Right renal cortex interstitium (tissue), 3 donors: ENCODE results near the gene RALGPS1. TPM values are rescaled to one million over a fixed set of nuclear protein-coding genes. Genes with fewer than 3 reads are reported as not detected.

Experiments used
- DNase-seq, 3 donors: peaks; one replicate each; pipeline ENCODE4 v3.0.0-alpha.2; 2013; ENCODE audit warnings: low read depth in 3 of 3, low spot score in 2 of 3
- polyA plus RNA-seq, 3 donors: library from polyadenylated mRNA; unstranded; fragments of 120-200 nt; gene quantifications; one replicate each; pipeline ENCODE4 v1.2.1, GENCODE V29; 2013; ENCODE audit not compliant: insufficient read length in 3 of 3

Gene RALGPS1
- polyA plus RNA-seq, 3 donors, result 20.2 to 21.0 (median 20.6) TPM

GRCh38 chr9:126902210-126902609, 12.4 kb upstream of the RALGPS1 start:
- no peak for DNase-seq

DNA sequence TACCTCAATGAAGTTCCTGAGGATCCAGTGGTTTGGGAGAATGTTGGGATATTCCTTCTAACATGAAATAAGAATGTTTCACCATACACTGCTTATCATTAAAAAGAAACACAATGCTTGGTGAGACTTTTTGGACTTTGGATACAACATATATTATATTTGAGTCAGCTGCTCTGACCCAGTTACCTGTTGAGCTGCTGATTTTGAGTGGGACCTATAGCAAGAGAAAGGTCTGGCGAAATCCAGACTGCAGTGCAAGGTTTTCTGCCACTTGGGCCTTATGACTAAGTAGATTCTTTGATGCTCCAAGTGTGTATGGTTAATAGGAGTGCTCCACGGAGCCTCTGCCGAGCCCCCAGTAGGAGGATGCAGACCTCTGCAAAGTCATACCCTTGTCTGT, 10.0 kb upstream of the RALGPS1 start:
- DNase-seq, result no peak

GRCh38 chr9:126906091-126906490, 8.5 kb upstream of the RALGPS1 start:
- no peak for DNase-seq

DNA sequence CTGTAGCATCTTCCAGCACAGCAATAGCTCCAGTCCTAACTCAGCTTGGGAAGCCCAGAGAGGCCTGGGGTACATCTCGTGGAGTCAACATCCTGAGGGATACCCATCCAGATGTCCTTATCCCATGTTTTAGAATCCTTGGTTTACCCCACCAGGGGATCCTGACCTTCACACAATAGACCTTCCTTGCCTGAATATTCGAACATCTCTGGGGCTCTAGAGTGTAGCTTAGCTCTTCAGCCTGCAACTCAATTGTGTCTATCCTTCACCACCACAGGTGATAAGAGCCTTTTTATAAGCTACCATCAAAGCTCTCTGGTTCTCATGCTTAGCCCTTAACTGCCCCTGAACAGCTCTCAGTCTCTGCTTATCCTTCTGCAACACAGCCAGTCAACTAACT, 7.5 kb upstream of the RALGPS1 start:
- DNase-seq, result no peak

GRCh38 chr9:126915281-126915816, 767 bp downstream of the RALGPS1 start:
- DNase-seq, result no peak

DNA sequence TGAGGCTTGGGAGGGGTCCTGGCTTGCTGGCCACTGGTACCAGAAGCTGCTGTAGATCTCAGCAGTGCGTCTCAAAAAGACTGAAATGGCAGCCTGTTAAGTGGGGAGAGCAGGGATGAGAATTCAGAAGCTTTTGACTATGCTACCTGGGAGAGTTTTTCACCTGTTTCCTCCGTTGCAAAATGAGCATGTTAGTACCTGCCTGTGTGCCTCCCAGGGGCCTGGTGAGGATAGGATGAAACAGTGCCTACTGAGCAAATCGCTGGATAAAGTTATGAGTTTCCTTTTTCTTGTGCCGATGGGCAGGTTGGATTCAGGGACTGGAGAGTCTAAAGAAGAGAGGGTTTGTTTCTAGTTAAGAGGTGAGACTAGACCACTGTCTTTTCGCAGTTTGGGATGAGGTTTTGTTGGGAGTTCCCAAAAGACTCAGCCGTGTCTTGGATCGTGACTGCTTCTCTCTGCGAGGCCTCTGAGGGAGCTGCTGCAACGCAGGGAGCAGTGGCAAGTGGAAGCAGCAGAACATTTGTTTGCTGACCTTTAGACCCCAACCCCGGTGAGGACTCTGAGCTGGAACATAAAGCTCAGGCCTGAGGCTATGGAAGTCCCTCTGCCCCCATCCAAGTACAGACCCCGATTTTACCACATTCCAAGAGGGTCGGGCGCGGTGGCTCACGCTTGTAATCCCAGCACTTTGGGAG, 1.4 kb downstream of the RALGPS1 start:
- DNase-seq, result no peak

GRCh38 chr9:126916909-126917308, 2.3 kb downstream of the RALGPS1 start:
- DNase-seq, result no peak

DNA sequence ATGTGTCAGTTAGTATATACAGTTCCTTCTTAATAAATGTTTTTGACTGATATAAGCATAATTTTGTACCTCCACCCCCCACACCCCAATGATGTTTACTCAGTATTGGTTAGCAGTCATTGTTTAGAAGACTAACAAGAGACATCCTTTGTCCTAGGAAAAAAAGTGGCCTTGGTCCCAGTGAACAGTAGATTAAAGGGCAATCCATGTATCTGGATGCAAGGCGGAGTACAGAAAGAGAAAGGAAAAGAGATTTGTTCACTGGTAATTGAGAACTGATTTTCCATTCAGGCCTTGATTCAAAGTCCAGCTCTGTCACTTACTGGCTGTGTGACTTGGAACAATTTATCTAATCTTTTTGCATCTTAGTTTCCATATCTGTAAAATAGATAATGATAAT, 4.6 kb downstream of the RALGPS1 start:
- DNase-seq, result no peak

DNA sequence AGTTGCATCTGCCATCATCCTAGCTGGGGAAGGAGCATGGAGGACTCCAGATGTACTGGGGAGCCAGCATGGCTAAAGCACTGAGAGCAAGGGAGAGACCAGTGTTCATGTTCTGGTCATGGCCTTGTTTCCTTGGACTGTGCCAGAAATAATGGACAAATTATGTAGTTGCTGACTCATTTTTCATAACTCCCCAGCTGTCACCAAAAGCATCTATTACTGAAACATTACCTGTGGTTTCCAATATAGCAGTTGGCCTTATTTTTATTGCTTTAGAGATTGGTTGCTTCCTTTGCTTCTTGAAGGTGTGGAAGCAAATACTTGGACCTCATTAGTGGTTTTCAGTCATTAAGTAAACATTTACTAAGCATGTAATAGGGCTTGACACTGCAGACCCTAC, 11.3 kb downstream of the RALGPS1 start:
- no peak for DNase-seq

DNA sequence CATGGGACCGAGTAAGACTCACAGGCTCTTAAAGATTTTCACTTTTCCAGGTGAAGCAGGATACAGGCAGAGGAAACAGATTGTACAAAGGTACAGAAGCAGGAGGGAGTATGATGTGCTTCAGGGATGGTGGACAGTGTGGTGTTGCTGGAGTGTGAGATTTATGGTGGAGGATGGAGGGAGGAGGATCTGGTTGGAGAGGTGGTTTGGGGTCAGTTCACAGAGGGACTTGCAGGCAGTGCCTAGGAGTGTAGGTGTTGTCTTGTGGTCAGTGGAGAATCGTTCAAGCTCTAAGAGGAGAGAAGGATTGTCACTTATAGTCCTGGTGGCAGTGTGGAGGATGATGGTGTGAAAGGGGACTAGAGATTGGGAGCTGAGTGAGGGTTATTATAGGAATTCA, 11.8 kb downstream of the RALGPS1 start:
- no peak for DNase-seq

DNA sequence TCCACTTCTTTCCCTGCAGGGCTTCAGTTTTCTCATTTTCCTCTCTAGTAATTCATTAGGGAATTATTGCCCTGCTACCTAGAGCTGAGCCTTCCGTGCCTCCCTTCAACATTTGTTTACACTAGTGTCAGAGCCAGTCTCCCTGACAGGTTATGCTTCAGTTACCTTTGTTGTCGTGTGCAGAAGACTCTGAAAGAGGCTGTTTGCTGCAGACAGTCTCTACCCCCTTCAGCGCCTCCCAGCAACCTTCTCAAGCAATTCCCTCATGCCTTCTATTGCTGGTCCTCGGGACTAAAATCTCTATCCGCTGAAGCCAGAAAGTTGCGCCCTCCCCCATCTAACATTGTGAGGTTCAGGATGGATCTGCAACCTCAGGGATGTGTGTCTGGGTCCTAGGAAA, 12.8 kb downstream of the RALGPS1 start:
- no peak for DNase-seq

DNA sequence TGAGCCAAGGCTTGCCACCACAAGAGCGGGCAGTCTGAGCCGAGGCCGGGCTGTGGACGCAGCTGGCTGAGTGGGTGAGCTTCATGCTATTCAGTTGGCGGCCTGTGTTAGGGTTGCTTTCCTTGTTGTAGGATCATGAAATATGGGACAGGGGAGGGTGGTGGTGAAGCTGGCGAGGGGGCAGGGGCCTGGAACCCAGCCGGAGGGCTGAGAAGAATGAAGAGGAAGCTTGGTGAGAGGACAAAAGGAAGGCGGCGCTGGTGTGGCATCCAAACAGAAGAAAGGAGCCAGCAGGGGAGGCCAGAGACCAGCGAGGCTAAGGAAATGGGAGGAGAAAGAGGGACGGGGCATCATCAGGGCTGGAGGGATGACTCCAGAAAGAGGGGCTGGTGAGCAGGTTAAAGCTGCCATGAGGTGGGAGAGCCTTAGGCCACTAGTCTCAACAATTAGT, 18.3 kb downstream of the RALGPS1 start:
- no peak for DNase-seq

GRCh38 chr9:126933334-126933980, 18.9 kb downstream of the RALGPS1 start:
- DNase-seq, result no peak

DNA sequence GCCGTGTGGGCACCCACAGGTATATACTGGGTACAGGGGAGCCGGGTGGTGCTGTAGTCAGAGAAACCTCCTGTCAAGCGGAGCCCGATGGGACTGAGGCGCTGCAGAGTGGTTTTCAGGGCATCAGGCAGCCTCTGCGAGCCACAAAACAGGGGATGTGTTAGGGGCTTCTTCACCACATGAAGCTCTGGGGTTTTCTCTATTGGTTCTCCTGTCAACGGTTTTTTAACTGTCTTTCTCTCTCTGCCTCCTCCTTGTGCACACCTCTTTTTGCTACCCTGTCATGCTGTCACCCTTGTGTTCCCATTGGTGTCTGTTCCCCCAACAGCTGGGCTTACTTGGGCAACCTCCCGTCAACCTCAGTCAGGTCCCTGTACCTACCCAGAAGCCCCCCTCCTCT, 19.9 kb downstream of the RALGPS1 start:
- no peak for DNase-seq

DNA sequence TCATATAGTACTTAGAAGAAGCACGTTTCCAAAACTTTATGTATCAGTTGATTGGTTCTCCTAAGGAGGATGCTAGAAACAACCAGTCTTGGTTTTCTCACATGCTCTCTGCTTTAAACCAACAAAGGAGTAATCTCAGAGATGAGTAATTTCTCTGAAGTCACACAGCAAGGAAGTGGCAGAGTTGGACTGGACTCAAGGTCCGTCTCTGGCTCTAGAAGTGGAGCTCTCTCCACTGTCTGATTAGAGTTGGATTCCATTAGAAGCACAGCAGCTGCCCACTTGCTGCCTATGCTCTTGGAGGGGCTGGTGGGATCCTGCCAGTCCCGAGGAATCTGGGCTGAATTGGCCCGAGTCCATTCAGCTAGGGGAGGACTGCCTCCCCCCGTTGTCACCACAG, 21.0 kb downstream of the RALGPS1 start:
- no peak for DNase-seq

DNA sequence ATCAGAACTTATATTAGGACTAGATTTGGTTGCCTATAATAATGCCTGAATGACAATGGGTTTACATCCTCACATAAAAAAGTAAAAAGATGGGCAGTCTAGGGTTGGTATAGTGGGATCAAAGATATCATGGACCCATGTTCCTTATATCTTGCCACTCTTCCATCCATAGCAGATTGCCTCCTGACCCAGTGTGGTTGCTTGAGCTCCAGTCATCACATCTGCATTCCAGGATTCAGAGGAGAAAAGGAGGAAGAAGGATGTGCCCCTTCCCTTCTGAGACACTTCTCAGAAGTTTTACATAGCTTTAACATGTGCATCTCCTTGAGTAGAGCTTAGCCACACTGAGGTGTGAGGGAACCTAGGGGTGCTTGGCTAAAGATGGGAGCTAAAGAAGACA, 22.9 kb downstream of the RALGPS1 start:
- no peak for DNase-seq

GRCh38 chr9:126938327-126938726, 23.7 kb downstream of the RALGPS1 start:
- DNase-seq, result no peak

- no peak for DNase-seq
Measured at GRCh38 chr9:126939821-126940221, 25.2 kb downstream of the RALGPS1 start.

GRCh38 chr9:126942399-126942798, 27.8 kb downstream of the RALGPS1 start:
- no peak for DNase-seq

GRCh38 chr9:126945682-126946081, 31.1 kb downstream of the RALGPS1 start:
- DNase-seq, result no peak

GRCh38 chr9:126947529-126947928, 32.9 kb downstream of the RALGPS1 start:
- no peak for DNase-seq
